Transverse colon (tissue), 4 donors: ENCODE measurements around the gene NKD1. TPM values are rescaled to one million over a fixed set of nuclear protein-coding genes. Genes with fewer than 3 reads are reported as not detected.
A peak's percentile ranks its signal among the peaks of the same experiment; 100 is the strongest.

Experiments
- DNase-seq: peaks from one replicate; pipeline ENCODE4 v3.0.0-alpha.2; 2019
- H3K27ac ChIP-seq, 4 donors: fragments of 200-600 bp; sonication (generic); 2 replicates each; pipeline ENCODE4 v1.5.1; 2016 to 2018; ENCODE audit warnings: inconsistent platforms in 4 of 4
- H3K27me3 ChIP-seq: fragments of 200-600 bp; sonication (generic); 2 replicates; pipeline ENCODE4 v1.5.1; 2017; ENCODE audit warnings: inconsistent platforms
- H3K36me3 ChIP-seq, 4 donors: fragments of 200-600 bp; sonication (generic); 2 replicates each; pipeline ENCODE4 v1.5.1; 2017 to 2019; ENCODE audit warnings: inconsistent platforms in 4 of 4
- H3K4me1 ChIP-seq, 4 donors: fragments of 200-600 bp; sonication (generic); 2 replicates each; pipeline ENCODE4 v1.5.1; 2017 to 2020; ENCODE audit warnings: inconsistent platforms in 4 of 4
- H3K4me3 ChIP-seq, 4 donors: fragments of 200-600 bp; sonication (generic); 1 replicate in 1 of 4; 2 replicates in 3 of 4; pipeline versions ENCODE4 v1.5.1 to v1.6.1; 2017 to 2019; ENCODE audit warnings: inconsistent platforms in 4 of 4
- H3K9me3 ChIP-seq, 2 donors: fragments of 200-600 bp; sonication (generic); 2 replicates each; pipeline ENCODE4 v1.5.1; 2017 to 2019; ENCODE audit warnings: inconsistent platforms in 2 of 2
- EP300 ChIP-seq: sonication (generic); formaldehyde crosslinking; IDR thresholded peaks from one replicate; pipeline ENCODE4 v1.6.1; 2017; ENCODE audit warnings: antibody characterized with exemption, low read depth
- POLR2A ChIP-seq: fragments of 450-650 bp; IDR thresholded peaks from one replicate; pipeline ENCODE4 v1.6.1; 2016; ENCODE audit warnings: antibody characterized with exemption, mild to moderate bottlenecking, moderate library complexity
- POLR2AphosphoS5 ChIP-seq, 3 donors: sonication (generic); formaldehyde crosslinking; IDR thresholded peaks; one replicate each; pipeline ENCODE4 v1.6.1; 2016; ENCODE audit warnings: antibody characterized with exemption in 3 of 3
- WGBS, 2 donors: methylation state at CpG; one replicate each; pipeline ENCODE4 v1.1.5; 2018; ENCODE audit warnings: low coverage in 1 of 2; 5-methylcytosine and 5-hydroxymethylcytosine counted together
- in situ Hi-C, 4 donors: fragments of 200-750 bp; cut with MboI; loops; one replicate each; pipeline versions ENCODE4 v1.15.0 to v1.15.1; 2017; ENCODE audit warnings: low sequenced_read_pairs in 3 of 4, low pct_ligation_motif_present in 1 of 4, low pct_unique_long_range_greater_than_20kb in 1 of 4
- intact Hi-C: fragments of 100-400 bp; cut with DNase I; formaldehyde crosslinking; loops from one replicate; pipeline ENCODE4 v1.15.1; 2023; ENCODE audit warnings: low total_unique reads
- total RNA-seq, 4 donors: library from RNA; depleted of rRNA; stranded (reverse); fragments of >200 nt; gene quantifications; one replicate each; pipeline ENCODE4 v1.1.0, GENCODE V29; 2016
- TF ChIP-seq, protein P1 (sequence below), 5 experiments: fragments of 200-600 bp in 3 of 5; fragments of 450-650 bp in 2 of 5; sonication (generic) in 3 of 5; IDR thresholded peaks; 1 replicate in 2 of 5; 2 replicates in 3 of 5; pipeline ENCODE4 v1.5.1; 2016 to 2017; ENCODE audit warnings: antibody characterized with exemption in 5 of 5, inconsistent platforms in 3 of 5, mild to moderate bottlenecking in 2 of 5, moderate library complexity in 1 of 5

NKD1 gene
- total RNA-seq, 4 donors from 2014 or later, result 1.7 to 98.1 (median 2.5) TPM

DNA sequence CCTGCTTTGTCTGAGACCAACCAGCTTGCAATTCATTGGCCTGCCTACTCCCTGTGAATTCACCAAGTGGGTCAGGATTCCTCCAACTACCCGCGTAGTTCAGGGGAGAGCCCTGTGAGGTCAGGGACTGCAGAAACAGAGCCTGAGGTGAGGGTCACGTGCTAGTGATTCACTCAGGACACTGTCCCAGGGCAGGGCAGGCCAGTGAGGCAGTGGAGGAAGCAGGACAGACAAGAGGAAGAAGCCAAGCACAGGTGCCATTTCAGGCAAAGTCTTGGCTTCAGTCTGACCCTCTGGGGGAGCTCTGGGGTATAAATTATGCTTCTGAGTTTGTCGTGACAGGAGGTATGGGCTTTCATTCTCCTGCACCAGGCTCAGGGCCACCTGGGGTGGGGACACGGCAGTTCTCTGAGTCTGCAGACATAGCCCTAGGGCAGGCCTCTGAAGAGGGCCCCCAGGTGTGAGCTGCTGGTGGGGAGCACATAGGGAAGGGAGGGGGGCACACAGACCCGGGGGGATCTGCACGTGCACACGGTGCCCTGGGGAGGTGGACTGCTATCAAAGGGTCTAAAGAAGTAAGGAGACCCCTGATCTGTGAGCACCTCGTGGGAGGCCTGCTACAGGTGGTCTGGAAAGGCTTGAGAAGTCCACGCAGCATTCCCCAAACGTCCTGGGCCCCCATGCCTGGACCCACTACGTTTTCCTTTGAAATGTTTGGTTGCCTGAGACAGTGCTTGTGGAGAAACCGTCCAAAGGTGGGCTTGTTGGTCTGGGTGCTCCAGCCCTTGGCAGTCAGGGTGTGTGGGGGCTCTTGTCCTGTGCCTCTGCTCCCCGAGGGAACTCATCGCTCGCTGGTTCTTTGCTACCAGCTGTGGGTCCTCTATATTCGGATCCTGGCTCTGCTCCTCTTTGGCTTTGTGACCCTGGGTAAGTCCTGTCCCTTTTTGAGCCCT is 46.4 kb downstream of the NKD1 start:
- intact Hi-C loops (no loop called here), in situ Hi-C loops (no loop called here)
- Histone ChIP-seq H3K36me3 (no peaks in the 10 kb centered on the region), H3K4me3 (no peak overlapping the region), H3K27ac (no peak overlapping the region), H3K27me3 (no peaks in the 10 kb centered on the region), H3K4me1 (peaks cover 0 to 26% (median 14%) of the 10 kb centered on the region in 4 donors), H3K9me3 (no peaks in the 10 kb centered on the region)
- no peak for TF ChIP-seq POLR2AphosphoS5 (IDR thresholded peaks at IDR 0.05)
- no peak for TF ChIP-seq EP300
- TF ChIP-seq, protein P1, sequence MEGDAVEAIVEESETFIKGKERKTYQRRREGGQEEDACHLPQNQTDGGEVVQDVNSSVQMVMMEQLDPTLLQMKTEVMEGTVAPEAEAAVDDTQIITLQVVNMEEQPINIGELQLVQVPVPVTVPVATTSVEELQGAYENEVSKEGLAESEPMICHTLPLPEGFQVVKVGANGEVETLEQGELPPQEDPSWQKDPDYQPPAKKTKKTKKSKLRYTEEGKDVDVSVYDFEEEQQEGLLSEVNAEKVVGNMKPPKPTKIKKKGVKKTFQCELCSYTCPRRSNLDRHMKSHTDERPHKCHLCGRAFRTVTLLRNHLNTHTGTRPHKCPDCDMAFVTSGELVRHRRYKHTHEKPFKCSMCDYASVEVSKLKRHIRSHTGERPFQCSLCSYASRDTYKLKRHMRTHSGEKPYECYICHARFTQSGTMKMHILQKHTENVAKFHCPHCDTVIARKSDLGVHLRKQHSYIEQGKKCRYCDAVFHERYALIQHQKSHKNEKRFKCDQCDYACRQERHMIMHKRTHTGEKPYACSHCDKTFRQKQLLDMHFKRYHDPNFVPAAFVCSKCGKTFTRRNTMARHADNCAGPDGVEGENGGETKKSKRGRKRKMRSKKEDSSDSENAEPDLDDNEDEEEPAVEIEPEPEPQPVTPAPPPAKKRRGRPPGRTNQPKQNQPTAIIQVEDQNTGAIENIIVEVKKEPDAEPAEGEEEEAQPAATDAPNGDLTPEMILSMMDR (IDR thresholded peaks at IDR 0.05), result no peak
- no peak for TF ChIP-seq POLR2A
- DNase-seq, result no peak
- 84 to 100% methylated on average over 1 to 17 of the region's 17 CpGs for WGBS, 2 donors

DNA sequence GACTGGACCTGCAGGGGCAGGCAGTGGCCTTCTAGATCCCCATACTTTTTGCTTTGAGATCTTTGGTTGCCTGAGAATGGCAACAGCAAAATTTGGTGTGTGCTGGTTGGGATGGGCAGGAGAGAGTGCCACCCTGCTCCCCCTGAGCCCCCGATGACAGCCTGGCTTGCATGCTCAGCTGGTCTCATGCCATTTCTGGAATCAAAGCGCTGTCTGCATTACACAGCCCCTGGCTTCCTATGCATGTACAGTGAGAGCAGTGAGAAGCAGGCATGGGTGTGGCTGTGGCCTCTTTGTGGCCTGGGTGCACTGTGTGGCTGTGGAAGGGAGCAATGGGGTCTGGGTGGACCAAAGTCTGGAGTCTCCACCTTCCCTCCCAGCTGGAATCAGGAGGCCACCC is 47.7 kb downstream of the NKD1 start:
- Histone ChIP-seq H3K9me3 (no peaks in the 10 kb centered on the region), H3K4me1 (peaks cover 2 to 36% (median 19%) of the 10 kb centered on the region in 4 donors), H3K27ac (no peak overlapping the region), H3K4me3 (no peak overlapping the region), H3K27me3 (no peaks in the 10 kb centered on the region), H3K36me3 (no peaks in the 10 kb centered on the region)
- in situ Hi-C loops (no loop called here), intact Hi-C loops (no loop called here)
- no peak for DNase-seq
- TF ChIP-seq POLR2AphosphoS5 (IDR thresholded peaks at IDR 0.05) (no peak), POLR2A (no peak), EP300 (no peak)
- TF ChIP-seq, protein P1 (IDR thresholded peaks at IDR 0.05), result no peak
- 88% methylated on average over 2 of the region's 2 CpGs; no CpG with 5 or more reads in 1 of the 2 donors for WGBS, 2 donors

DNA sequence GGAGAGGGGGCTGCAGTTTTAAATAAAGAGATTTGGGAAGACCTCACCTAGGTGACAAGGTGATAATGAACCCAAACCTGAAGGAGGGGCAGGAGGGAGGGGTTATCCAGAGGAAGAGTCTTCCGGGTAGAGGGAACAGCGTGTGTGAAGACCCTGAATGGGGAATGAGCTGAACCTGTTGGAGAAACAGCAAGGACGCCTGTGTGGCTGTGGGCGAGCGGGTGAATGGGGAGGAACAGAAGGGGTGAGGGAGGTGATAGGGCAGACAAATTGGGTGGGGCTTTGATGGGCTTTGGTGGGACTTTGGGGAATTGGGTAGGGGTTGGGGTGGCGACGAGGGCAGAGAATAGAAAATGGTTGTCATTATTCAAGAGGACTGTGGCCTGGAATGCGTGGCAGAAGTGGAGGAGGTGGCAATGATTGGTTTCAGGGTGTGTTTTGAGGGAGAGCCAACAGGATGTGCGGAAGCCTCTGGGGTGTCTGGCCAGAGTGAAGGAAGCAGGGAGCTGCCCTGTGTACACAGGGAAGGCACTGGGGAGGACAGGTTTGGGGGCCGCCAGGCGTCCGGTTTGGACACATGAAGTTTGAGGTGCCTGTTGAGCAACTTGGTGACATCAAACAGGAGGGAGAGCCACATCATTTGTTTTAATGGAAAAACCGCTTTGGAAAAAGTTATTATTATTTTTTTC is 48.7 kb downstream of the NKD1 start:
- intact Hi-C loops, result no loop called here
- DNase-seq, result no peak
- Histone ChIP-seq H3K4me1 (peaks cover 10 to 40% (median 23%) of the 10 kb centered on the region in 4 donors), H3K27ac (no peak overlapping the region), H3K36me3 (no peaks in the 10 kb centered on the region), H3K4me3 (no peak overlapping the region), H3K27me3 (no peaks in the 10 kb centered on the region), H3K9me3 (no peaks in the 10 kb centered on the region)
- WGBS, 2 donors, result 91 to 93% methylated on average over 11 to 13 of the region's 13 CpGs
- in situ Hi-C loops, result no loop called here
- no peak for TF ChIP-seq EP300
- TF ChIP-seq, protein P1 (IDR thresholded peaks at IDR 0.05), result no peak
- TF ChIP-seq POLR2AphosphoS5 (IDR thresholded peaks at IDR 0.05), result no peak
- no peak for TF ChIP-seq POLR2A

DNA sequence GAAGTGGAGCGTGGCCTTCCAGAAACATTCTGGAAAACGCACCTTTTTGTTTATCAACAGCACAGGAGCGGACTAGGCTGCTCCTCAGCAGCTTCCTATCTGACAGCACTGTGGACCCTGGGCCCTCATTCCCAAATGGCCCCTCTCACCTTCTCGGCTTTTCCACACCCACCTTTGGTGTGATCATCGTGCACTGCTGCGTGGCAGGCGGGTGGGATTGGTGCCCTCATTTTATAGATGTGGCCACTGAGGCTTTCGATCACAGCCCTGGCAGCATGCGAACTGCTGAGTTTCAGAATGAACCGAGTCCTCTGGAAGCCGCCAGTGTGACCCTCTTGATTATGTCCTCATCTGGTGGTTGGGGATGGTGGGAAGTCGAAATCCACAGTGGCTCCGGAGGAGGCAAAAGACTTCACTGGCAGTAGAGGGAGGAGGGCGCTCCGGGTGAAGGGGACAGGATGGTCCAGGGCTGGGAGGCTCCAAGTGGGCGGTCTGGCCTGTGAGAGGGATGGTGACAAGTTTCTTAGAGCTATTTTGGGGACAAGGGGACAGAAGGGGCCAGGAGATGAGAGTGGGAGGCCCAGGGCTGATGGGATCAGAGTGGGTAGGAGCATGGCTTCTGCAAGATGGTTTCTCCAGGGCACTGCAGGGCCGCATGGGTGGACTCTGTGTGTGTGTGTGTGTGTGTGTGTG is 49.5 kb downstream of the NKD1 start:
- peaks cover 18 to 42% (median 29%) of the 10 kb centered on the region in 4 donors for H3K4me1 ChIP-seq
- H3K27ac ChIP-seq, result peak overlapping the region in 1 of 4 donors; percentile 82
- no peak overlapping the region for H3K4me3 ChIP-seq
- H3K36me3 ChIP-seq, result no peaks in the 10 kb centered on the region
- 89 to 90% methylated on average over 5 to 17 of the region's 17 CpGs for WGBS, 2 donors
- in situ Hi-C loops (no loop called here), intact Hi-C loops (no loop called here)
- H3K27me3 ChIP-seq, result no peaks in the 10 kb centered on the region
- H3K9me3 ChIP-seq, result no peaks in the 10 kb centered on the region
- no peak for DNase-seq
- TF ChIP-seq POLR2A, result no peak
- TF ChIP-seq, protein P1 (IDR thresholded peaks at IDR 0.05), result no peak
- TF ChIP-seq EP300, result no peak
- no peak for TF ChIP-seq POLR2AphosphoS5 (IDR thresholded peaks at IDR 0.05)
